ENCODE data around the gene HBM. TPM values are rescaled to one million over a fixed set of nuclear protein-coding genes. Genes with fewer than 3 reads are reported as not detected.
"Not testable (repeated sequence)": the region's sequence is repeated elsewhere in the genome, so short reads cannot be mapped to it uniquely, and the experiment has no call there.

HBM gene
- total RNA-seq, 1 donor from 2014 or later = not detected

GRCh38 chr16:119835-120491 is 45.8 kb upstream of the HBM start:
- Histone ChIP-seq H3K36me3 (peaks cover 4 to 18% of the 10 kb centered on the region in 2 donors), H3K27me3 (no peaks in the 10 kb centered on the region), H3K4me1 (no peaks in the 10 kb centered on the region), H3K4me3 (no peak overlapping the region), H3K27ac (no peak overlapping the region), H3K9me3 (no peaks in the 10 kb centered on the region)
- TF ChIP-seq CTCF (IDR thresholded peaks at IDR 0.05) = no peak
- no peak for DNase-seq (ENCODE audit: low spot score in 2 of 2)
- intact Hi-C loops (cut with DNase I) = no loop called here

GRCh38 chr16:120756-121155 is 45.0 kb upstream of the HBM start:
- DNase-seq (ENCODE audit: low spot score in 2 of 2) = no peak
- no peaks in the 10 kb centered on the region for H3K4me1 ChIP-seq
- H3K27ac ChIP-seq = no peak overlapping the region
- no peaks in the 10 kb centered on the region for H3K9me3 ChIP-seq
- intact Hi-C loops (cut with DNase I) = no loop called here
- H3K4me3 ChIP-seq = no peak overlapping the region
- peaks cover 4 to 18% of the 10 kb centered on the region in 2 donors for H3K36me3 ChIP-seq
- TF ChIP-seq CTCF (IDR thresholded peaks at IDR 0.05) = no peak
- H3K27me3 ChIP-seq = no peaks in the 10 kb centered on the region

- no peak overlapping the region for H3K4me3 ChIP-seq
- no peaks in the 10 kb centered on the region for H3K9me3 ChIP-seq
- H3K36me3 ChIP-seq = peaks cover 4 to 13% of the 10 kb centered on the region in 2 donors
- no peak for TF ChIP-seq CTCF (IDR thresholded peaks at IDR 0.05)
- intact Hi-C loops (cut with DNase I) = no loop called here
- H3K4me1 ChIP-seq = no peaks in the 10 kb centered on the region
- DNase-seq (ENCODE audit: low spot score in 2 of 2) = no peak
- no peaks in the 10 kb centered on the region for H3K27me3 ChIP-seq
- no peak overlapping the region for H3K27ac ChIP-seq
These were observed 43.4 kb upstream of the HBM start for GRCh38 chr16:122361-122760.

GRCh38 chr16:123558-124350 is 42.0 kb upstream of the HBM start:
- H3K4me1 ChIP-seq; H3K4me3 ChIP-seq; H3K27me3 ChIP-seq; intact Hi-C loops (cut with DNase I); H3K9me3 ChIP-seq; H3K27ac ChIP-seq; DNase-seq (ENCODE audit: low spot score in 2 of 2): not testable (repeated sequence)
- peaks cover 4 to 13% of the 10 kb centered on the region in 2 donors for H3K36me3 ChIP-seq

GRCh38 chr16:125011-125410 is 40.8 kb upstream of the HBM start:
- TF ChIP-seq CTCF (IDR thresholded peaks at IDR 0.05) = no peak
- no peak for DNase-seq (ENCODE audit: low spot score in 2 of 2)
- intact Hi-C loops (cut with DNase I) = no loop called here
- Histone ChIP-seq H3K4me1 (no peaks in the 10 kb centered on the region), H3K27me3 (no peaks in the 10 kb centered on the region), H3K36me3 (peaks cover 4 to 13% of the 10 kb centered on the region in 2 donors), H3K27ac (no peak overlapping the region), H3K4me3 (no peak overlapping the region), H3K9me3 (no peaks in the 10 kb centered on the region)

- H3K27ac ChIP-seq = no peak overlapping the region
- H3K9me3 ChIP-seq = no peaks in the 10 kb centered on the region
- H3K27me3 ChIP-seq = no peaks in the 10 kb centered on the region
- intact Hi-C loops (cut with DNase I) = no loop called here
- no peaks in the 10 kb centered on the region for H3K4me1 ChIP-seq
- TF ChIP-seq CTCF (IDR thresholded peaks at IDR 0.05) = no peak
- no peak for DNase-seq (ENCODE audit: low spot score in 2 of 2)
- no peak overlapping the region for H3K4me3 ChIP-seq
- H3K36me3 ChIP-seq = peaks cover 0 to 9% of the 10 kb centered on the region in 2 donors
These were observed 36.7 kb upstream of the HBM start for GRCh38 chr16:129075-129474.
